Activated T-helper 9 cell treated with anti-CD3 and anti-CD28 coated beads, Interleukin-2, amount 50 U/mL, for 16 hours (primary cell): ENCODE measurements around the gene BRCA1.
"Not testable (repeated sequence)": the region's sequence is repeated elsewhere in the genome, so short reads cannot be mapped to it uniquely, and the experiment has no call there.

Source experiments
- DNase-seq: peaks from one replicate; pipeline ENCODE4 v3.0.0-alpha.2; 2020; ENCODE audit warnings: low read depth

BRCA1 gene

GRCh38 chr17:43125133-43125966 is at the start of gene BRCA1:
TSS of gene BRCA1 (minus strand) at chr17:43125364. CDS start at chr17:43124096, 1,268 bp downstream.
- DNase-seq = peak; percentile 87

DNA sequence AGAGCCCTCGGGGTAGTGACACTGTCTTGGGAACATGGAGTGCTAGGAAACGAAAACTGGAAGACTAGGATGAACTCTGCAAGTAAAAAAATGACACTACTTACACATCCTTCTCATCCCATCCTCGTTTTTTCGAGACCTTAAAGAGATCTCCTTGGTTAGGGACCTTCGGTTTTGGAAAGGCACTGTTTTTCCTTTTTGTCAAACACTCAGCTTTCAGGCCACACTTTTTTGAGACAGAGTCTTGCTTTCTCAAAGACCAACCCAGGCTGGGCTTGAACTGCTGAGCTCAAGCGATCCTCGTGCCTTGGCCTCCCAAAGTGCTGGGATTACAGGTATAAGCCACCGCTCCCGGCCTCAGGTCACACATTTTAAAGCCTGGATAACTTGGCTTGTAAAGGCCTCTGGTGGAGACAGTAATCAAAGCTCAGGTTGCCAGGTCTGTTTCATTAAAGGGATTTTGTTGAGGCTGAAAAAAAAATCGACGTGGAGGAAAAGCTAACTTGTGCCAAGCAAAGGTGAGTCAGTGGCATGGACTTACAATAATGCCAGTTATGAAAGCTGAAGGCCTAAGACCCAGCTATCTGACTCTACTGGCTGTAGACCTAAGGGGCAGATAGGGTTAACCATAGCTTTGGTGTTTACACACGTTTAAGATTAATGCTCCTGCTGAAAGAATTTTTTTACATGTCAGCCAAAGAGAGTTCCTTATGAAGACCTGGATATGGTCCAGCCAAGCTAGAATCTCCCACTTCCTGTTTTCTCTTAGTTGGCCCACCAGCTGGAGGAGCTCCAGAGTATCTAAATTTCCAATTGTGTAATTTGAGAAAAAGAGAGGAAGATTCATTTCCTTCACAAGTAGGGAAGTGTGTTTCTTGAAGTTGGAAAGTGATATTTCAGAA is 46.7 kb upstream of the BRCA1 start:
- no peak for DNase-seq

GRCh38 chr17:43170766-43171585 is 45.8 kb upstream of the BRCA1 start, which contains the start of gene NBR1:
TSS of gene NBR1 (plus strand) at chr17:43171214. CDS start at chr17:43175800, 4,586 bp downstream.
- DNase-seq = peak; percentile 89

GRCh38 chr17:43170140-43170765 is 45.1 kb upstream of the BRCA1 start:
- peak; percentile 78 for DNase-seq

- no peak for DNase-seq
Observed at GRCh38 chr17:43169561-43170139, 44.5 kb upstream of the BRCA1 start.

DNA sequence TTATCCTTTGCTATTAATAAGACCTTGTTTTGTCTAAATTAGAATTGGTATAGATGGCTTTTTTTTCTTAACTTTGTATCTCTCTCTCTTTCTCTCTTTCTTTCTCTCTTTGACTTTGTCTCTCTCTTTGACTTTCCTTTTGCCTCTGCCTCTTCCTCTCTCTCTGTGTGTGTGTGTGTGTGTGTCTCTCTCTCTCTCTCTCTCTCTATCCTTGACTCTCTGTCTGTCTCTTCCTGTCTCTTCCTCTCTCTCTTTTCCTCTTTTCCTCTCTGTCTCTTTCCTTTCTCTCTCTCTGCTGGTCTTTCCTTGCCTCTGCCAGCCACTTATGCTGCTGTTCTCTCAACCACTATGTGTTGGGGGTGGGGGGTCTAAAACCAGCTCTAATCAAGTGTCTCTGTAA is 40.8 kb upstream of the BRCA1 start:
- not testable (repeated sequence) for DNase-seq

- DNase-seq = not testable (repeated sequence)
Observed at GRCh38 chr17:43159957-43160356, 34.8 kb upstream of the BRCA1 start.

GRCh38 chr17:43159232-43159631 is 34.1 kb upstream of the BRCA1 start:
- DNase-seq = not testable (repeated sequence)

DNA sequence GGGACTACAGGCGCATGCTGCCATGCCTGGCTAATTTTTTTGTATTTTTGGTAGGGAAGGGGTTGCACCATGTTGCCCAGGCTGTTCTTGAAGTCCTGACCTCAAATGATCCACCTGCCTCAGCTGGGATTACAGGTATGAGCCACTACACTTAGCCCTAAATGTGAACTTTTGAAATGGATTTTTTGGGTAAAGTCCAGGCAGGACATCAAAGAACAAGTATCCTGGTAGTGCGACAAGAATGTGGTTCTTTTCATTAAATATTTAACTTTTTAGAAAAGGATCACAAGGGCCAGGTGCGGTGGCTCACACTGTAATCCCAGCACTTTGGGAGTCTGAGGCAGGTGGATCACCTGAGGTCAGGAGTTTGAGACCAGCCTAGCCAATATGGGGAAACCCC is 30.5 kb upstream of the BRCA1 start:
- no peak for DNase-seq

- not testable (repeated sequence) for DNase-seq
Observed at GRCh38 chr17:43153197-43153835, 28.2 kb upstream of the BRCA1 start.

DNA sequence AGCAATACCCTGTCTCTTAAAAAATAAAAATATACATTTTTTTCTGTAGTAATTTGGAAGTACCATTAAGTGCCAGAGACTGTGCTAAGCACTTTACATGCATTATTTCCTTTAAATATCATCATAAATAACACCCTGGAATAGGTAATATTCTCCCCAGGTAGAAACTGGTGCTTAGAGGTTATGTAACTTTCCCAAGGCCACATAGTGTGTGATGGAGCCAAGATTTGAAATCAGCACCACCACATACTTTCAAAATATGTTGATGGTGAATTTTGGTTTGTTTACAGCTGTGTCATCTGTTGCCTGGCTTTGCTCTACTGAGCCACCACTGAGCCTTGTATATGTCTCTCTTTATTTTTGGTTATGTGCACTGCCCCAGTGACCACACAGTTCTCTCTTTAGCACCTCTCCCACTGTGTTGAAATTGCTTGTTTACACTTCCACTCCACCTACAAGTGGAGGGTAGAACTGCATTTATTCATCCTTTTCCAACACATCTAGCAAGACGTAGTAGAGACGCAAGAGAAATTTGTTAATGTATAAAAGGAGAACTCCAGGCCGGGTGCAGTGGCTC is 26.8 kb upstream of the BRCA1 start:
- no peak for DNase-seq

- DNase-seq = no peak
Observed at GRCh38 chr17:43146649-43147048, 21.5 kb upstream of the BRCA1 start.

- DNase-seq = no peak
Observed at GRCh38 chr17:43143201-43143600, 18.0 kb upstream of the BRCA1 start.

GRCh38 chr17:43142153-43142552 is 17.0 kb upstream of the BRCA1 start:
- no peak for DNase-seq

- no peak for DNase-seq
Observed at GRCh38 chr17:43140396-43141332, 15.5 kb upstream of the BRCA1 start.

DNA sequence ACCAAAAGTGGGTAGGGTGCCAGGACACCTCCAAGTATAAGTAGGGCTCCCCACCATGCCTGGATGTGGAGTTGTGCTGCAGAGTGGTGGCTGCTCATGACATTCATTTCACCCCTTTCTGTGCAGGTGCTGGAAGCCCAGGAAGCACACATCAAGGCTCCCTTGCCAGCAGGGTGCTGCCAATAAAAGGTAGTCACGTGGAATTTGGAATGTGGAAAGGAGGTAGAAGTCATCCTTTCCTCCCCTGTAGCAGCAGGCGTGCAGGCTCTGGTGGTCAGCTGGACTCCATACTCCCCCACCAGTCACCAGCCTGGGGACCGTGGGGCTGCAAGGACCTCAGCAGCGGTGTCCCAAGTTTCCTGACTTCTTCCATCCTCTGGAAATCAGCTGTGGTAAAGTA is 13.4 kb upstream of the BRCA1 start:
- not testable (repeated sequence) for DNase-seq

DNA sequence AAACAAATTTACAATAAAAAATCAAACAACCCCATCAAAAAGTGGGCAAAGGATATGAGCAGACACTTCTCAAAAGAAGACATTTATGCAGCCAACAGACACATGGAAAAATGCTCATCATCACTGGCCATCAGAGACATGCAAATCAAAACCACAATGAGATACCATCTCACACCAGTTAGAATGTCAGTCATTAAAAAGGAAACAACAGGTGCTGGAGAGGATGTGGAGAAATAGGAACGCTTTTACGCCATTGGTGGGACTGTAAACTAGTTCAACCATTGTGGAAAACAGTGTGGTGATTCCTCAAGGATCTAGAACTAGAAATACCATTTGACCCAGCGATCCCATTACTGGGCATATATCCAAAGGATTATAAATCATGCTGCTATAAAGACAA is 11.4 kb upstream of the BRCA1 start:
- DNase-seq = not testable (repeated sequence)

GRCh38 chr17:43135454-43135819 is 10.3 kb upstream of the BRCA1 start:
- no peak for DNase-seq
